ENCODE data around the gene TMEM14C. TPM values are rescaled to one million over a fixed set of nuclear protein-coding genes. Genes with fewer than 3 reads are reported as not detected.

TMEM14C gene
- total and polyA plus RNA-seq, 12 donors, result 105 to 133 (median 115) TPM

DNA sequence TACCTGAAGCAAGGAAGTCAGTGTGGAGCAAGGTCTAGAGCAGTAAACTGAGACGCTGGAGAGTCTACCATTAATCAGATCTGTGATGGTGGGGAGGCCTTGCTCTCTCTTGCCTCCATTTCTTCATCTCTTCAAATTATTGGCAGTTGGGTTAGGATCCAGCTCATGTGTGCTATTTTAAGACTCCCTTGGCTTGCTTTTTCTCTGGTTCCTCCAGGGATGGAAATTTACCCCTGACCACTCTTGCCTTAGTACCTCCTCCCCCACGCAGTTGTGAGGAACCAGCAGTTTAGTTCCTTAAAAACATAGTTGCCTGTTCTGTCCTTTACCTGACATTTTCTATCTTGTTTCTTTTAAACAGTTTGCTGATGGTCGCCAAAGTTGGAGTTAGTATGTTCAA, 7.4 kb downstream of the TMEM14C start:
- ATAC-seq (peak in 3 of 8 donors; percentile 17 to 53 (median 40)), DNase-seq (no peak)
- Histone ChIP-seq H3K4me3 (no peak overlapping the region), H3K9me3 (no peaks in the 10 kb centered on the region), H3K27me3 (no peaks in the 10 kb centered on the region), H3K36me3 (peaks cover 0 to 94% (median 33%) of the 10 kb centered on the region in 9 donors), H3K27ac (no peak overlapping the region), H3K4me1 (peaks cover 0 to 26% (median 7%) of the 10 kb centered on the region in 9 donors)
- intact Hi-C loops (cut with DNase I), result no loop called here
- 56 to 66% methylated on average over 3 of the region's 3 CpGs for whole genome bisulfite sequencing, 2 donors
- TF ChIP-seq, protein P1, sequence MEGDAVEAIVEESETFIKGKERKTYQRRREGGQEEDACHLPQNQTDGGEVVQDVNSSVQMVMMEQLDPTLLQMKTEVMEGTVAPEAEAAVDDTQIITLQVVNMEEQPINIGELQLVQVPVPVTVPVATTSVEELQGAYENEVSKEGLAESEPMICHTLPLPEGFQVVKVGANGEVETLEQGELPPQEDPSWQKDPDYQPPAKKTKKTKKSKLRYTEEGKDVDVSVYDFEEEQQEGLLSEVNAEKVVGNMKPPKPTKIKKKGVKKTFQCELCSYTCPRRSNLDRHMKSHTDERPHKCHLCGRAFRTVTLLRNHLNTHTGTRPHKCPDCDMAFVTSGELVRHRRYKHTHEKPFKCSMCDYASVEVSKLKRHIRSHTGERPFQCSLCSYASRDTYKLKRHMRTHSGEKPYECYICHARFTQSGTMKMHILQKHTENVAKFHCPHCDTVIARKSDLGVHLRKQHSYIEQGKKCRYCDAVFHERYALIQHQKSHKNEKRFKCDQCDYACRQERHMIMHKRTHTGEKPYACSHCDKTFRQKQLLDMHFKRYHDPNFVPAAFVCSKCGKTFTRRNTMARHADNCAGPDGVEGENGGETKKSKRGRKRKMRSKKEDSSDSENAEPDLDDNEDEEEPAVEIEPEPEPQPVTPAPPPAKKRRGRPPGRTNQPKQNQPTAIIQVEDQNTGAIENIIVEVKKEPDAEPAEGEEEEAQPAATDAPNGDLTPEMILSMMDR (IDR thresholded peaks at IDR 0.05), result no peak

DNA sequence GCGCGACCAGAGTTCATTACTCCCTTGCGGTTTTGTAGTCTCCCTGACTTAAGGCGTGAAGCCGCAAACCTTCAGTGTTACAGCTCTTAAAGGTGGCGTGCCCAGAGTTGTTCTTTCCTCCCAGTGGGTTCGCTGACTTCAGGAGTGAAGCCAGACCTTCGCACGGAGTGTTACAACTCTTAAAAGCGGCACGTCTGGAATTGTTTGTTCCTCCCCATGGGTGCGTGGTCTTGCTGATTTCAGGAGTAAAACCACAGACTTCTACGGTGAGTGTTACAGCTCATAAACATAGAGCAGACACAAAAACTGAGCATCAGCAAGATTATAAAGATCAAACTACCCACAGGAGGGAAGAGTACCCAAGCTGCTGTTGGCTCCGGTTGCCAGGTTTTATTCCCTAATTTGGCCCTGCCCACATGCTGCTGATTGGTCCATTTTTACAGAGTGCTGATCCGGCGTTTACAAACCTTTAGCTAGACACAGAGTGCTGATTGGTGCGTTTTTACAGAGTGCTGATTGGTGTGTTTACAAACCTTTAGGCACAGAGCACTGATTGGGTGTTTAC, 10.4 kb downstream of the TMEM14C start:
- intact Hi-C loops (cut with DNase I), result no loop called here
- ATAC-seq, result no peak
- Histone ChIP-seq H3K4me1 (peaks cover 0 to 12% (median 0%) of the 10 kb centered on the region in 9 donors), H3K27ac (no peak overlapping the region), H3K27me3 (no peaks in the 10 kb centered on the region), H3K4me3 (no peak overlapping the region), H3K9me3 (no peaks in the 10 kb centered on the region), H3K36me3 (peaks cover 0 to 65% (median 23%) of the 10 kb centered on the region in 9 donors)
- TF ChIP-seq, protein P1 (IDR thresholded peaks at IDR 0.05), result no peak
- DNase-seq, result no peak
- 91 to 93% methylated on average over 17 of the region's 17 CpGs for WGBS, 2 donors

- 93 to 97% methylated on average over 3 of the region's 3 CpGs for WGBS, 2 donors
- Histone ChIP-seq H3K9me3 (no peaks in the 10 kb centered on the region), H3K27me3 (no peaks in the 10 kb centered on the region), H3K4me3 (no peak overlapping the region), H3K36me3 (peaks cover 0 to 58% (median 21%) of the 10 kb centered on the region in 9 donors), H3K27ac (no peak overlapping the region), H3K4me1 (peaks cover 0 to 12% (median 0%) of the 10 kb centered on the region in 9 donors)
- intact Hi-C loops (cut with DNase I), result no loop called here
- no peak for DNase-seq
- TF ChIP-seq, protein P1 (IDR thresholded peaks at IDR 0.05), result no peak
- ATAC-seq, result no peak
Measured at GRCh38 chr6:10733863-10734262, 11.0 kb downstream of the TMEM14C start.

DNA sequence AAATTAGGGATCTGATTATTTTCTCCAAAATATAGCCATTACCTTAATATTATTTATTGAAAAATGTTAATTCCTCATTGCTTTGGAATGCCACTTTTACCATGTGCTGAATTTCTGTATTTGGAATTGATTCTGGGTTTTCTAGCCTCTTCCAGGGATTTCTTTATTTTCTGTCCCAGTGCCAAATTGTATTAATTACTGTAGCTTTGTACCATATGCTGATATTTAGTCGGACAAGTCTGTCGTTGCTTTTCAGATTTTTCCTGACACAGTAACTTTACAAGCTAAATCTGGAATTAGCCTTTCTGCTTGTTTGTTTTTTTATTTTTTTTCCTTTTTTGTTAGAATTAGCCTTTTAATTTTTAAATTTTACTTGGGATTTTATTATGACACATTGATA, 13.9 kb downstream of the TMEM14C start:
- no peak overlapping the region for H3K4me3 ChIP-seq
- H3K9me3 ChIP-seq, result no peaks in the 10 kb centered on the region
- no peaks in the 10 kb centered on the region for H3K27me3 ChIP-seq
- H3K27ac ChIP-seq, result no peak overlapping the region
- intact Hi-C loops (cut with DNase I), result no loop called here
- DNase-seq (no peak), ATAC-seq (no peak)
- no peaks in the 10 kb centered on the region for H3K4me1 ChIP-seq
- WGBS, 2 donors, result 86 to 89% methylated on average over 2 of the region's 2 CpGs
- H3K36me3 ChIP-seq, result peaks cover 0 to 34% (median 9%) of the 10 kb centered on the region in 9 donors
- TF ChIP-seq, protein P1 (IDR thresholded peaks at IDR 0.05), result no peak
